SU-DHL-6 (cell line): ENCODE results near the gene RIMS4.

Experiments
- H2AFZ ChIP-seq: fragments of 200-600 bp; sonication (generic); 2 replicates; pipeline ENCODE4 v1.6.1; 2014; ENCODE audit warnings: low read depth, mild to moderate bottlenecking, moderate library complexity, mixed read lengths, antibody characterized with exemption, low read length; ENCODE audit not compliant: severe bottlenecking
- H3F3A ChIP-seq: fragments of 200-600 bp; shearing (Covaris generic); 2 replicates; pipeline ENCODE4 v1.6.0; 2016; ENCODE audit warnings: antibody characterized with exemption, mild to moderate bottlenecking; ENCODE audit not compliant: insufficient read depth
- H3K27ac ChIP-seq: fragments of 200-600 bp; sonication (generic); 2 replicates; pipeline ENCODE4 v1.5.1; 2016; ENCODE audit warnings: low read depth, mild to moderate bottlenecking, low read length, moderate library complexity, mixed read lengths
- H3K27me3 ChIP-seq: fragments of 200-600 bp; sonication (generic), shearing (Covaris generic); 2 replicates; pipeline ENCODE4 v1.6.0; 2014; ENCODE audit warnings: mild to moderate bottlenecking, low read length
- H3K36me3 ChIP-seq: fragments of 200-600 bp; sonication (generic); 2 replicates; pipeline ENCODE4 v1.6.1; 2014; ENCODE audit warnings: mild to moderate bottlenecking, low read length, mixed read lengths
- H3K4me2 ChIP-seq: fragments of 300-600, 200-600 bp; shearing (Covaris generic), sonication (generic); 2 replicates; pipeline ENCODE4 v1.6.0; 2014; ENCODE audit warnings: low read length, low read depth, mild to moderate bottlenecking; ENCODE audit not compliant: poor library complexity, severe bottlenecking
- H3K4me3 ChIP-seq: fragments of 200-600 bp; sonication (generic); 2 replicates; pipeline ENCODE4 v1.5.1; 2014; ENCODE audit warnings: antibody characterized with exemption, low read length, mild to moderate bottlenecking, mixed read lengths; ENCODE audit not compliant: insufficient read depth, poor library complexity, severe bottlenecking
- H3K79me2 ChIP-seq: fragments of 200-600 bp; sonication (generic); 2 replicates; pipeline ENCODE4 v1.6.1; 2014; ENCODE audit warnings: mild to moderate bottlenecking, low read length, moderate library complexity; ENCODE audit not compliant: insufficient read depth
- H3K9ac ChIP-seq: fragments of 200-600 bp; sonication (generic); 2 replicates; pipeline ENCODE4 v1.7.0; 2014; ENCODE audit warnings: mild to moderate bottlenecking, low read length
- H3K9me2 ChIP-seq: fragments of 200-600 bp; sonication (generic); replicated peaks from 2 replicates; pipeline ENCODE4 v1.6.1; 2014; ENCODE audit warnings: low read length; ENCODE audit not compliant: insufficient read depth
- H3K9me3 ChIP-seq: fragments of 200-600 bp; sonication (generic); 2 replicates; pipeline ENCODE4 v1.6.1; 2014; ENCODE audit warnings: low read length, mixed read lengths; ENCODE audit not compliant: insufficient read depth
- H4K20me1 ChIP-seq: fragments of 200-600 bp; sonication (generic); 2 replicates; pipeline ENCODE4 v1.6.1; 2014; ENCODE audit warnings: low read depth, mild to moderate bottlenecking, antibody characterized with exemption, low read length, moderate library complexity, mixed read lengths
- EZH2phosphoT487 ChIP-seq: fragments of 200-600 bp; sonication (generic), shearing (Covaris generic); conservative IDR thresholded peaks from 2 replicates; pipeline ENCODE4 v1.6.1; 2018; ENCODE audit warnings: mild to moderate bottlenecking, antibody characterized with exemption, low read length, moderate library complexity, mixed read lengths
- TF ChIP-seq, protein P1 (sequence below): fragments of 200-600 bp; sonication (generic); IDR thresholded peaks from one replicate; pipeline ENCODE4 v1.5.1; 2017; ENCODE audit warnings: antibody characterized with exemption, mild to moderate bottlenecking, low read length, moderate library complexity; ENCODE audit not compliant: insufficient read depth, poor library complexity, severe bottlenecking

Gene RIMS4

DNA sequence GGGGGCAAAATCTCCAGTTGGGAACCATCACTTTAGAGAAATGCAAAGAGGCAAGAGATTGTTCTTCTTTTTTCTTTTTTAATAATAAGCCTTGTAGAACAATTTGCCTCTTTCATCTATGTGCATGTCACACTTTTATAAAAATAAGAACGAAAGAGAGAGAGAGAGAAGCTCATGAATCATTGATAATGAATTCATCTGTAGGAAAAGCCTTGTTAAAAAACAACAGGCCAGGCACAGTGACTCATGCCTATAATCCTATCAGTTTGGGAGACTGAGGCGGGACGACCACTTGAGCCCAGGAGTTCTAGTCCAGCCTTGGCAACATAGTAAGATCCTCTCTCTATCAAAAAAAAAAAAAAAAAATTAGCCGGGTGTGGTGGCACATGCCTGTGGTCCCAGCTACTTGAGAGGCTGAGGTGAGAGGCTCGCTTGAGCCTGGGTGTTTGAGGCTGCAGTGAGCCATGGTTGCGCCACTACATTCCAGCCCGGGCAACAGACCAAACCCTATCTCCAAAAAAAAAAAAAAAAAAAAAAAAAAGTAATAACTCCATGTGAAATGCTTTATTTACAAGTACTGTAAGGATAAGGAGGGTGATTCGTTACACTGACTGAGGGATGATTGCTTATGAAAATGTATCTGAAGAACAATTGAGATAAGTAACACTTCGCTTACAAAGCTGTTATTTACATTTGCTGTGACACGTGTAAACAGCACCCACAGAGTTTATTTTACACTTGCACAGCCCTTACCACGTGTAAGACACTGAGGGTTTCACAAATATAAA lies 89.2 kb downstream of the RIMS4 start:
- no peaks in the 10 kb centered on the region for H3K36me3 ChIP-seq
- H3K9ac ChIP-seq, result no peak overlapping the region
- no peak overlapping the region for H3K27ac ChIP-seq
- H3K4me3 ChIP-seq, result no peak overlapping the region
- H3K79me2 ChIP-seq, result no peaks in the 10 kb centered on the region
- H3K27me3 ChIP-seq, result no peaks in the 10 kb centered on the region
- no peaks in the 10 kb centered on the region for H3K9me2 ChIP-seq
- H3K9me3 ChIP-seq, result no peaks in the 10 kb centered on the region
- no peaks in the 10 kb centered on the region for H3F3A ChIP-seq
- H2AFZ ChIP-seq, result no peak overlapping the region
- TF ChIP-seq EZH2phosphoT487, result no peak
- TF ChIP-seq, protein P1, sequence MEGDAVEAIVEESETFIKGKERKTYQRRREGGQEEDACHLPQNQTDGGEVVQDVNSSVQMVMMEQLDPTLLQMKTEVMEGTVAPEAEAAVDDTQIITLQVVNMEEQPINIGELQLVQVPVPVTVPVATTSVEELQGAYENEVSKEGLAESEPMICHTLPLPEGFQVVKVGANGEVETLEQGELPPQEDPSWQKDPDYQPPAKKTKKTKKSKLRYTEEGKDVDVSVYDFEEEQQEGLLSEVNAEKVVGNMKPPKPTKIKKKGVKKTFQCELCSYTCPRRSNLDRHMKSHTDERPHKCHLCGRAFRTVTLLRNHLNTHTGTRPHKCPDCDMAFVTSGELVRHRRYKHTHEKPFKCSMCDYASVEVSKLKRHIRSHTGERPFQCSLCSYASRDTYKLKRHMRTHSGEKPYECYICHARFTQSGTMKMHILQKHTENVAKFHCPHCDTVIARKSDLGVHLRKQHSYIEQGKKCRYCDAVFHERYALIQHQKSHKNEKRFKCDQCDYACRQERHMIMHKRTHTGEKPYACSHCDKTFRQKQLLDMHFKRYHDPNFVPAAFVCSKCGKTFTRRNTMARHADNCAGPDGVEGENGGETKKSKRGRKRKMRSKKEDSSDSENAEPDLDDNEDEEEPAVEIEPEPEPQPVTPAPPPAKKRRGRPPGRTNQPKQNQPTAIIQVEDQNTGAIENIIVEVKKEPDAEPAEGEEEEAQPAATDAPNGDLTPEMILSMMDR, result no peak
- H3K4me2 ChIP-seq, result no peak overlapping the region
- H4K20me1 ChIP-seq, result no peaks in the 10 kb centered on the region

DNA sequence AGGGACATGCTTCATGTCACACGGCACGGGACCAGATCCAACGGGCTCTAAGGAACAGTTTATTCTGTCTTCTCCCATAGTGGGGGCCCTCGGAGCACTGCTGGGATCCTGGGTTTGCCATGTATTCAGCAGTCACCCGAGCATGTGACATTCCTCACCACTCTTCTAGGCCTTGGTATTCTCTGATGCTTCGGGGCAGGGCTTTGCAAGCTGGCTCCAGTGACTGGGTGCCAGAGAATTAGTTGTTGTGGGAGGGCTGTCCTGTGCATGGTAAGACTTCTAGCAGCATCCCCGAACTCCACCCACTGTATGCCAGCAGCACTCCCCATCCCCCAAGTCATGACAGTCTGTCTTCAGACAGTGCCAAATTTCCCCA lies 89.7 kb downstream of the RIMS4 start:
- H2AFZ ChIP-seq, result no peak overlapping the region

DNA sequence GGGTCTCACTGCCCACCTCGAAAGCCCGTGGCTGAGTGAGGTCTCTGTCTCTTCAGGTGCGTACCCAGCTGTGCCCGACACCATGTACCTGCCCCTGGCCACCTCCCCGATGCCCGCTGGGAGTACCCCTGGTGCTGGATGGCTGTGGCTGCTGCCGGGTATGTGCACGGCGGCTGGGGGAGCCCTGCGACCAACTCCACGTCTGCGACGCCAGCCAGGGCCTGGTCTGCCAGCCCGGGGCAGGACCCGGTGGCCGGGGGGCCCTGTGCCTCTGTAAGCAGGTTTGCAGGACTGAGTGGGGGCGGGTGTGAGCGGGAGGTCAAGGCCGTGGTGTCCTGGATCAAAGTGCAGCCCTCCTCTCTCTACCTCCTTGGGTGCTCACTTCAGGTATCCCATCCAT lies 90.5 kb downstream of the RIMS4 start:
- Histone ChIP-seq H4K20me1 (no peaks in the 10 kb centered on the region), H3K79me2 (no peaks in the 10 kb centered on the region), H3K36me3 (no peaks in the 10 kb centered on the region), H3K27me3 (no peaks in the 10 kb centered on the region), H3K9ac (no peak overlapping the region), H2AFZ (no peak overlapping the region), H3K4me3 (no peak overlapping the region), H3K9me3 (no peaks in the 10 kb centered on the region), H3K4me2 (no peak overlapping the region), H3K9me2 (no peaks in the 10 kb centered on the region), H3K27ac (no peak overlapping the region), H3F3A (no peaks in the 10 kb centered on the region)
- TF ChIP-seq, protein P1, result no peak
- no peak for TF ChIP-seq EZH2phosphoT487

More for the DNA sequence above, 89.7 kb downstream of the RIMS4 start:
- Histone ChIP-seq H4K20me1 (no peaks in the 10 kb centered on the region), H3K4me3 (no peak overlapping the region), H3K9ac (no peak overlapping the region), H3K36me3 (no peaks in the 10 kb centered on the region), H3K27me3 (no peaks in the 10 kb centered on the region), H3F3A (no peaks in the 10 kb centered on the region), H3K9me3 (no peaks in the 10 kb centered on the region), H3K4me2 (no peak overlapping the region), H3K27ac (no peak overlapping the region), H3K9me2 (no peaks in the 10 kb centered on the region), H3K79me2 (no peaks in the 10 kb centered on the region)
- TF ChIP-seq EZH2phosphoT487, result no peak
- TF ChIP-seq, protein P1, result no peak
